HEK293T (cell line): Measurements from ENCODE around the gene MED27.

Source experiments
- BHLHE40 ChIP-seq: fragments of 450-650 bp; IDR thresholded peaks from 2 replicates; pipeline ENCODE4 v1.6.1; 2016; ENCODE audit warnings: mild to moderate bottlenecking, moderate library complexity, borderline replicate concordance
- CTBP1 ChIP-seq: fragments of 450-650 bp; IDR thresholded peaks from 2 replicates; pipeline ENCODE4 v1.6.1; 2016; ENCODE audit warnings: borderline replicate concordance
- ELF4 ChIP-seq: fragments of 450-650 bp; IDR thresholded peaks from 2 replicates; pipeline ENCODE4 v1.6.1; 2017; ENCODE audit warnings: antibody characterized with exemption
- FOXA1 ChIP-seq: fragments of 450-650 bp; IDR thresholded peaks from 2 replicates; pipeline ENCODE4 v1.6.1; 2016; ENCODE audit warnings: mild to moderate bottlenecking
- FOXK2 ChIP-seq: fragments of 450-650 bp; IDR thresholded peaks from 2 replicates; pipeline ENCODE4 v1.6.1; 2016; ENCODE audit warnings: mild to moderate bottlenecking
- FOXM1 ChIP-seq: fragments of 450-650 bp; IDR thresholded peaks from 2 replicates; pipeline ENCODE4 v1.6.1; 2017; ENCODE audit warnings: mild to moderate bottlenecking, borderline replicate concordance
- HDGF ChIP-seq: fragments of 450-650 bp; IDR thresholded peaks from 2 replicates; pipeline ENCODE4 v1.6.1; 2017; ENCODE audit warnings: antibody characterized with exemption, borderline replicate concordance
- L3MBTL2 ChIP-seq: fragments of 450-650 bp; conservative IDR thresholded peaks from 2 replicates; pipeline ENCODE4 v1.6.1; 2016; ENCODE audit warnings: mild to moderate bottlenecking
- PKNOX1 ChIP-seq: fragments of 450-650 bp; IDR thresholded peaks from 2 replicates; pipeline ENCODE4 v1.6.1; 2016
- SP1 ChIP-seq: fragments of 450-650 bp; IDR thresholded peaks from 2 replicates; pipeline ENCODE4 v1.6.1; 2017
- TARDBP ChIP-seq: fragments of 450-650 bp; IDR thresholded peaks from 2 replicates; pipeline ENCODE4 v1.6.1; 2016
- ZNF384 ChIP-seq: fragments of 450-650 bp; IDR thresholded peaks from 2 replicates; pipeline ENCODE4 v1.6.1; 2016

GRCh38 chr9:132004323-132004722 lies 75.3 kb downstream of the MED27 start:
- TF ChIP-seq FOXM1 (no peak), CTBP1 (no peak), PKNOX1 (no peak), FOXA1 (no peak), FOXK2 (no peak), BHLHE40 (no peak), HDGF (no peak), SP1 (no peak), ZNF384 (no peak), L3MBTL2 (no peak), ELF4 (no peak), TARDBP (no peak)
